Tibial artery (tissue), 4 donors: Measurements from ENCODE around the gene SCN5A.

Experiments
- DNase-seq, 2 donors: peaks; one replicate each; pipeline ENCODE4 v3.0.0-alpha.2; 2019
- H3K27ac ChIP-seq, 2 donors: fragments of 200-600 bp; sonication (generic) in 1 of 2; 1 replicate in 1 of 2; 2 replicates in 1 of 2; pipeline ENCODE4 v1.5.1; 2018 to 2019; ENCODE audit warnings: mild to moderate bottlenecking in 1 of 2
- H3K27me3 ChIP-seq, 2 donors: fragments of 200-600 bp; sonication (generic) in 1 of 2; one replicate each; pipeline versions ENCODE4 v1.5.1 to v1.6.0; 2016 to 2019
- H3K36me3 ChIP-seq, 3 donors: fragments of 200-600 bp; sonication (generic) in 2 of 3; one replicate each; pipeline ENCODE4 v1.5.1; 2016 to 2019; ENCODE audit warnings: mild to moderate bottlenecking in 2 of 3
- H3K4me1 ChIP-seq, 4 donors: fragments of 200-600 bp; sonication (generic) in 2 of 4; 1 replicate in 3 of 4; 2 replicates in 1 of 4; pipeline ENCODE4 v1.5.1; 2016 to 2019
- H3K4me3 ChIP-seq, 2 donors: fragments of 200-600 bp; sonication (generic) in 1 of 2; 1 replicate in 1 of 2; 2 replicates in 1 of 2; pipeline ENCODE4 v1.5.1; 2018 to 2019; ENCODE audit warnings: mild to moderate bottlenecking in 2 of 2
- H3K9me3 ChIP-seq, 3 donors: fragments of 200-600 bp; sonication (generic) in 1 of 3; one replicate each; pipeline ENCODE4 v1.5.1; 2016 to 2019
- CTCF ChIP-seq, 2 experiments: fragments of 200-600 bp in 1 of 2; fragments of 450-650 bp in 1 of 2; IDR thresholded peaks; one replicate each; pipeline ENCODE4 v1.5.1; 2017 to 2019; ENCODE audit warnings: antibody characterized with exemption in 2 of 2, mild to moderate bottlenecking in 1 of 2, moderate library complexity in 1 of 2
- intact Hi-C: fragments of 100-400 bp; cut with DNase I; formaldehyde crosslinking; loops from one replicate; pipeline ENCODE4 v1.15.0; 2023; ENCODE audit warnings: low total_unique reads

Gene SCN5A

DNA sequence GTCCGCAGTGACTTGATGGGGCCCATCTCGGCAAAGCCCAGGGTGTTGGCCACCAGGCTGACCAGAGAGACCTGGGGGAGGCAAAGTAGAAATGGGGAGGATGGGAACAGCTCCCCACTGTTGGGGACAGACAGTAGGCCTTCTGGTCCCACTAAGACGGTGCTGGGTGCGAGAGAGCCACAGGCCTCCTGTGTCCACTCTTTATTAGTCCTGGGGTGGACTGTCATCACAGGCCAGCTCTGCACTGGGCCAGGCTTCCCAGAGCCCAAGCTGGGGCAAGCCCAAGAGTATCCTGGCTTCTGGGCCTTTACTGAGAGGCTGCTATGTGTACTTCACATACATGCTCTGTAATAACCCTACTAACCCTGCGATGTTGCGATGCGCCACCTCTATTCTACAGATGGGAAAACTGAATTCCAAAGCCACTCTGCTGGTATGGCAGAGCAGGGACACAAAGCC lies 87.0 kb downstream of the SCN5A start:
- Histone ChIP-seq H3K9me3 (no peaks in the 10 kb centered on the region), H3K27ac (no peak overlapping the region), H3K36me3 (no peaks in the 10 kb centered on the region), H3K4me1 (no peaks in the 10 kb centered on the region), H3K27me3 (no peaks in the 10 kb centered on the region), H3K4me3 (no peak overlapping the region)
- intact Hi-C loops = no loop called here
- no peak for TF ChIP-seq CTCF (IDR thresholded peaks at IDR 0.05)
- no peak for DNase-seq

- no peak for TF ChIP-seq CTCF (IDR thresholded peaks at IDR 0.05)
- no peak overlapping the region for H3K27ac ChIP-seq
These were observed 87.6 kb downstream of the SCN5A start for GRCh38 chr3:38561746-38562466.

DNA sequence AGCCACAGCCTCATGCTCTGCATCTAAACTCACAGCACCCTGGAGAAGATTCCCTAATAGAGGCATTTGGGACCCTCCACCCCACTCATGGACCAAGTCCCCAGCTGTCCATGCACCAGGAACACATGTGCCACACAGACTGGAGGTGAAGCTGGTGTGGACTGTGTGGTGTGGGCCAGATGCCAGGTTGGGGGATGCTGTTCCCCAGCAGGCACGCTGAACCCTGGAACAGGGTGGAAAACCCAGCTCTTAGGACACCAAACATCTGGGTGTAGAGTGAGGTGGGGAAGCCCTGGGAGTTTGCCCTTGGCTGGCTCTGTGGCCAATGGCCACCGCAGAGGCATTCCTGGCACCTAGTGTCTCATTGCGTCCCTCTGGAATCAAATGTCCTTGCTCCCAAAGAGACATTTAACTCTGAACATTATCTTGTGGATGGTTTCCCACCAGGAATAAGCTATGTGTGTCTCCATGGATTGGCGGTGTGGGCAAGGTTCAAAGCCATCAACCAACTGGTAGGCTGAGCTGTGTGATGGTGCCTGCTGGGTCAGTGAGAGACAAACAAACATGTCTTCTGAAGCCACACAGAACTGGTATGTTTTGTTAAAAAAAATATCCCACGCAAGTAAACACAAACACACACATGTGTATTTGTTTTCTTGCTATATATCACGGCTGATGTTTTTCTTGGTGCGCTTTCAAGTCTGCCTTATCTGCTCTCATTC lies 88.3 kb downstream of the SCN5A start:
- no peak for TF ChIP-seq CTCF (IDR thresholded peaks at IDR 0.05)
- Histone ChIP-seq H3K27me3 (no peaks in the 10 kb centered on the region), H3K9me3 (no peaks in the 10 kb centered on the region), H3K27ac (no peak overlapping the region), H3K4me1 (no peaks in the 10 kb centered on the region), H3K4me3 (no peak overlapping the region), H3K36me3 (no peaks in the 10 kb centered on the region)
- intact Hi-C loops = no loop called here
- DNase-seq = no peak

More at GRCh38 chr3:38561746-38562466, 87.6 kb downstream of the SCN5A start:
- no peaks in the 10 kb centered on the region for H3K27me3 ChIP-seq
- no peaks in the 10 kb centered on the region for H3K4me1 ChIP-seq
- peak in 1 of 2 donors; percentile 45 for DNase-seq
- H3K4me3 ChIP-seq = no peak overlapping the region
- intact Hi-C loops = no loop called here
- H3K9me3 ChIP-seq = no peaks in the 10 kb centered on the region
- no peaks in the 10 kb centered on the region for H3K36me3 ChIP-seq

- Histone ChIP-seq H3K36me3 (no peaks in the 10 kb centered on the region), H3K4me1 (no peaks in the 10 kb centered on the region), H3K27ac (no peak overlapping the region), H3K9me3 (no peaks in the 10 kb centered on the region), H3K4me3 (no peak overlapping the region), H3K27me3 (no peaks in the 10 kb centered on the region)
- no peak for DNase-seq
- intact Hi-C loops = no loop called here
- TF ChIP-seq CTCF (IDR thresholded peaks at IDR 0.05) = no peak
These were observed 89.2 kb downstream of the SCN5A start for GRCh38 chr3:38560284-38560683.

DNA sequence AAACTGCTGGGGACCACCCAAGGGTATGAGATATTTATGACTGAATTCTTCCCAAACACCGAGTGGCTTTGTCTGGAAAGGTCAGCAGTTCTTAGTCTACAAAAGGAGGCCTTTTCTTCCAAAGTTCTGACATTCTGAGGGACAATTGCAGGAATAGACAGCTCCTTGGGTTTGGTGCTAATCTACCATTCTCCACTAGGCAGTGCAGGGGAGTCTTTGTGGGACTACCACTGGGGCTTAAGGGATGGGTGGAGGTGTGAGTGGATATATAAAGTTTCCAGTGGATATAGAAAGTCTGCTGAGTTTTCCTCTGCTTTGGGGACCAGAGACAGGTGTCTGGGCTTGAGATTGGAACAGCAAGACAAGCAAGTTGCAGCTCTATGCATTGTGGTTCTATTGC lies 90.6 kb downstream of the SCN5A start:
- no peak for DNase-seq
- Histone ChIP-seq H3K27ac (no peak overlapping the region), H3K4me1 (no peaks in the 10 kb centered on the region), H3K27me3 (no peaks in the 10 kb centered on the region), H3K4me3 (no peak overlapping the region), H3K9me3 (no peaks in the 10 kb centered on the region), H3K36me3 (no peaks in the 10 kb centered on the region)
- intact Hi-C loops = no loop called here
- no peak for TF ChIP-seq CTCF (IDR thresholded peaks at IDR 0.05)
